Astrocyte (in vitro differentiated cells and primary cell): ENCODE data around the gene MYL9.

Experiments
- EZH2 ChIP-seq: IDR thresholded peaks from 2 replicates; pipeline ENCODE4 v1.6.1; 2012; ENCODE audit warnings: mild to moderate bottlenecking, low read length, inconsistent platforms; ENCODE audit not compliant: insufficient read depth
- TF ChIP-seq, protein P1 (sequence below): IDR thresholded peaks from 2 replicates; pipeline ENCODE4 v1.5.1; 2011; ENCODE audit warnings: low read depth, mild to moderate bottlenecking, inconsistent platforms, low read length, moderate library complexity; ENCODE audit not compliant: insufficient read depth

DNA sequence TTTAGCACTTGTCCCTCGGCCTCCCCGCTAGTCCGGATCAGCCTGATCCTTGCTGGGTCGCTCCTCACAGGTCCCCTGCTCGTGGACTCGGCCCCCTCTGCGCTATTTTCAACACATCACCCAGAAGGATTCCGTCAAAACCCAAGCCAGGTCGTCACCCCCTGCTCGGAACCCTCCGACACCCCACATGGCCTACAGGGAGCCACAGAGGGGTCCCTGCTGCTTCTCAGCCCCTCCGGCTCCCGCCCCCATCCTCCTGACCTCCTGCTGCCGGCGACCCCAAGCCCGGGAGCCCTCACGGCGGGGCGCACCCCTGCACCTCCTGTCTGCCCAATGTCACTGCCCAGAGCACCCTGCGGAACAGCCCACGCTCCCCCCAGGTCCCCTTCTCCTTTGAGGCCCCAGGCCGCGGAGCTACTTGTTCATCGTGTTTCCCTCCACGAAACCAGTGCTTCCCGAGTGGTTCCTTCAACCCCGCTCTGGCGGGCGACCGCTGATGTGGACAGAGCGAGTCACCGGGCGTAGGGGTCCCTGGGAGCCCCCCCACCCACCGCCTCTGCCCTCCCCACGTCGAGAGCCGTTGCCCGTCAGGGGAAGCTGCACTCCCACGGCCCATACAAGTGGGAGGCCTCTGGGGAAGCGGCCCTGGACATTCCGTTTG, 638 bp upstream of the MYL9 start:
- TF ChIP-seq, protein P1, sequence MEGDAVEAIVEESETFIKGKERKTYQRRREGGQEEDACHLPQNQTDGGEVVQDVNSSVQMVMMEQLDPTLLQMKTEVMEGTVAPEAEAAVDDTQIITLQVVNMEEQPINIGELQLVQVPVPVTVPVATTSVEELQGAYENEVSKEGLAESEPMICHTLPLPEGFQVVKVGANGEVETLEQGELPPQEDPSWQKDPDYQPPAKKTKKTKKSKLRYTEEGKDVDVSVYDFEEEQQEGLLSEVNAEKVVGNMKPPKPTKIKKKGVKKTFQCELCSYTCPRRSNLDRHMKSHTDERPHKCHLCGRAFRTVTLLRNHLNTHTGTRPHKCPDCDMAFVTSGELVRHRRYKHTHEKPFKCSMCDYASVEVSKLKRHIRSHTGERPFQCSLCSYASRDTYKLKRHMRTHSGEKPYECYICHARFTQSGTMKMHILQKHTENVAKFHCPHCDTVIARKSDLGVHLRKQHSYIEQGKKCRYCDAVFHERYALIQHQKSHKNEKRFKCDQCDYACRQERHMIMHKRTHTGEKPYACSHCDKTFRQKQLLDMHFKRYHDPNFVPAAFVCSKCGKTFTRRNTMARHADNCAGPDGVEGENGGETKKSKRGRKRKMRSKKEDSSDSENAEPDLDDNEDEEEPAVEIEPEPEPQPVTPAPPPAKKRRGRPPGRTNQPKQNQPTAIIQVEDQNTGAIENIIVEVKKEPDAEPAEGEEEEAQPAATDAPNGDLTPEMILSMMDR: no peak
- TF ChIP-seq EZH2: no peak
